Kidney (tissue), 14 donors: ENCODE results near the gene HOXA13. TPM values are rescaled to one million over a fixed set of nuclear protein-coding genes. Genes with fewer than 3 reads are reported as not detected.

Source experiments
- DNase-seq, 5 donors: peaks; one replicate each; pipeline ENCODE4 v3.0.0-alpha.2; 2013 to 2020
- FAIRE-seq: peaks from 2 replicates; lab custom pipeline; 2012; peaks lifted over from hg19 to GRCh38; lab: Jason Lieb, UNC
- H3K27ac ChIP-seq, 2 donors: one replicate each; pipeline ENCODE4 v1.7.0; 2013; ENCODE audit warnings: low read depth in 2 of 2, low read length in 2 of 2, inconsistent platforms in 1 of 2
- H3K27me3 ChIP-seq: one replicate; pipeline ENCODE4 v1.7.1; 2013; ENCODE audit warnings: low read length, inconsistent platforms; ENCODE audit not compliant: control insufficient read depth, insufficient read depth
- H3K36me3 ChIP-seq, 3 donors: one replicate each; pipeline versions ENCODE4 v1.7.0 to v1.7.1; 2013; ENCODE audit warnings: low read length in 3 of 3, control low read depth in 1 of 3, inconsistent platforms in 1 of 3; ENCODE audit not compliant: insufficient read depth in 3 of 3, control insufficient read depth in 2 of 3
- H3K4me1 ChIP-seq, 3 donors: one replicate each; pipeline versions ENCODE4 v1.7.0 to v1.7.1; 2013; ENCODE audit warnings: low read length in 3 of 3, inconsistent platforms in 1 of 3, low read depth in 1 of 3; ENCODE audit not compliant: control insufficient read depth in 2 of 3, insufficient read depth in 2 of 3
- H3K4me3 ChIP-seq, 3 donors: one replicate each; pipeline versions ENCODE4 v1.7.0 to v1.8.1; 2013; ENCODE audit warnings: low read length in 3 of 3, control low read depth in 1 of 3, inconsistent platforms in 1 of 3
- H3K9ac ChIP-seq, 3 donors: one replicate each; pipeline versions ENCODE4 v1.7.0 to v1.7.1; 2013; ENCODE audit warnings: low read length in 3 of 3, control low read depth in 1 of 3, inconsistent platforms in 1 of 3
- H3K9me3 ChIP-seq, 3 donors: one replicate each; pipeline versions ENCODE4 v1.7.0 to v1.7.1; 2013; ENCODE audit warnings: low read length in 3 of 3, control low read depth in 1 of 3, inconsistent platforms in 1 of 3; ENCODE audit not compliant: control insufficient read depth in 2 of 3, insufficient read depth in 1 of 3
- CTCF ChIP-seq: IDR thresholded peaks from 3 replicates; pipeline ENCODE4 v1.5.1; 2012; ENCODE audit warnings: mild to moderate bottlenecking, moderate library complexity, borderline replicate concordance; ENCODE audit not compliant: insufficient read depth; ENCODE audit errors: extremely low read depth
- intact Hi-C: fragments of 100-400 bp; cut with DNase I; formaldehyde crosslinking; loops from one replicate; pipeline ENCODE4 v1.11.1; 2022
- polyA plus RNA-seq: library from polyadenylated mRNA; stranded (reverse); fragments of 350-450 nt; fragmentation: Illumina TruSeq; extraction: RNeasy Lipid Tissue Mini Kit (QIAGEN cat#74804); gene quantifications from one replicate; pipeline ENCODE4 v1.2.3, GENCODE V29; 2014; ENCODE audit warnings: low read depth, low replicate concordance; ENCODE audit not compliant: insufficient read depth
- total RNA-seq: library from RNA; stranded (reverse); fragmentation: NEBNext Ultra II Directional; extraction: Animal tissue kit (Norgen Biotek cat#: 25700); gene quantifications from one replicate; pipeline ENCODE4 v1.2.1, GENCODE V29; 2021
- donor health status: control.
- donor health status: control.
- donor health status: control.
- donor health status: control.
- donor health status: control.
- donor health status: DM: yes; HTN: yes; CAD: no.
- donor health status: Normal renal cell carcinoma (clear cell type).

Gene HOXA13
- total and polyA plus RNA-seq, 2 donors from 2014 or later: 0.17 to 0.44 TPM

- Histone ChIP-seq H3K27me3 (peaks cover 88% of the 10 kb centered on the region), H3K4me3 (no peak overlapping the region), H3K4me1 (peaks cover 0 to 9% (median 0%) of the 10 kb centered on the region in 3 donors), H3K9me3 (no peaks in the 10 kb centered on the region), H3K36me3 (no peaks in the 10 kb centered on the region), H3K9ac (no peak overlapping the region), H3K27ac (no peak overlapping the region)
- FAIRE-seq (no peak), DNase-seq (peak in 2 of 5 donors; percentile 31 to 33)
- TF ChIP-seq CTCF: no peak
- intact Hi-C loops: no loop called here
Measured at GRCh38 chr7:27245798-27246691, 46.2 kb upstream of the HOXA13 start.

GRCh38 chr7:27245124-27245797 lies 45.4 kb upstream of the HOXA13 start:
- no peak overlapping the region for H3K27ac ChIP-seq
- H3K9me3 ChIP-seq: no peaks in the 10 kb centered on the region
- intact Hi-C loops: no loop called here
- FAIRE-seq (no peak), DNase-seq (peak in 2 of 5 donors; percentile 27 to 45)
- TF ChIP-seq CTCF: no peak
- H3K4me3 ChIP-seq: no peak overlapping the region
- H3K9ac ChIP-seq: no peak overlapping the region
- H3K36me3 ChIP-seq: no peaks in the 10 kb centered on the region
- peaks cover 0 to 9% (median 0%) of the 10 kb centered on the region in 3 donors for H3K4me1 ChIP-seq
- H3K27me3 ChIP-seq: peaks cover 88% of the 10 kb centered on the region

DNA sequence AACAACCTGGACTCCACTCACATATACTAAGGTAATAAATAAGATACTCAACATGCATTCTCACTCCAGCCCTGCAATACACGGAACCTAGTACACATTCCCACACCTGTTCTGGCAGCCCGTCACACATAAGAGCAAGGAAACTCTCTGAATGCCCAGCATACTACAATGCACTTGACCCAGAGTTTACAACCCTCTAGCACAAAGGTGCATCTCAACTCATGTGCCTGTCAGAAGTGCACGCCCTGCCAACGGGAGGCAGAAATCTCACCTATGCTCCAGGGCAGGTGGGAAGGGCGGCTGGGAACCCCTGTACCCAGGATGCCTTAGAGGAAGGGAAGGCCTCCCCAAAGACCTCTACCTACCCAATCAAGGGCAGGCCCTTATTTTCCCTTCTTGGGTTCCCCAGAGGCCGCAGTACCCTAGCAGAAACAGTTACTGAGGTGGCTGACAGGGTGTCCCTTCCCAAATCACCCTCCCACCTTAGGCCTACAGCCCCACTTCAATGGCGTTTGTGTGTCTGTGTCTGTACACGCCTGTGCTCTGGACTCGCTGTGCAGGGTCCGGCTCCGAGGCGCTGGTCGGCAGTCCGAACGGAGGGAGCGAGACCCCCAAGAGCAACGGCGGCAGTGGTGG lies 44.7 kb upstream of the HOXA13 start:
- Histone ChIP-seq H3K4me1 (peaks cover 0 to 9% (median 0%) of the 10 kb centered on the region in 3 donors), H3K4me3 (no peak overlapping the region), H3K27me3 (peaks cover 86% of the 10 kb centered on the region), H3K9ac (no peak overlapping the region), H3K9me3 (no peaks in the 10 kb centered on the region), H3K27ac (no peak overlapping the region), H3K36me3 (no peaks in the 10 kb centered on the region)
- intact Hi-C loops: no loop called here
- no peak for FAIRE-seq
- no peak for DNase-seq
- no peak for TF ChIP-seq CTCF
